Activated naive CD4-positive, alpha-beta T cell treated with anti-CD3 and anti-CD28 coated beads, Interleukin-2, amount 10 ng/mL, durations not matched to agents 7 days and 5 days (primary cell): ENCODE measurements around the gene EXOC3L2.
"Not testable (repeated sequence)": the region's sequence is repeated elsewhere in the genome, so short reads cannot be mapped to it uniquely, and the experiment has no call there.

Experiments
- CTCF ChIA-PET: fragments of 350-600 bp; sonication (Branson Sonifier 250); formaldehyde crosslinking; loops from one replicate; lab custom pipeline; 2021; ENCODE audit warnings: antibody characterized with exemption; lab: Charles Lee
- DNase-seq: peaks from one replicate; pipeline ENCODE4 v3.0.0-alpha.2; 2020
- H3K27ac Mint-ChIP-seq: one replicate; pipeline ENCODE4 v1.8.0; 2021; ENCODE audit warnings: mild to moderate bottlenecking, moderate library complexity, mixed read lengths
- H3K27me3 Mint-ChIP-seq: one replicate; pipeline ENCODE4 v1.8.0; 2021; ENCODE audit warnings: mild to moderate bottlenecking, mixed read lengths
- H3K36me3 Mint-ChIP-seq: one replicate; pipeline ENCODE4 v1.8.0; 2021; ENCODE audit warnings: mixed read lengths
- H3K4me1 Mint-ChIP-seq: one replicate; pipeline ENCODE4 v1.8.0; 2021; ENCODE audit warnings: mixed read lengths
- H3K4me3 Mint-ChIP-seq: one replicate; pipeline ENCODE4 v1.8.0; 2021; ENCODE audit warnings: mild to moderate bottlenecking, moderate library complexity, mixed read lengths
- H3K9me3 Mint-ChIP-seq: one replicate; pipeline ENCODE4 v1.8.0; 2021; ENCODE audit warnings: mixed read lengths

The EXOC3L2 gene

DNA sequence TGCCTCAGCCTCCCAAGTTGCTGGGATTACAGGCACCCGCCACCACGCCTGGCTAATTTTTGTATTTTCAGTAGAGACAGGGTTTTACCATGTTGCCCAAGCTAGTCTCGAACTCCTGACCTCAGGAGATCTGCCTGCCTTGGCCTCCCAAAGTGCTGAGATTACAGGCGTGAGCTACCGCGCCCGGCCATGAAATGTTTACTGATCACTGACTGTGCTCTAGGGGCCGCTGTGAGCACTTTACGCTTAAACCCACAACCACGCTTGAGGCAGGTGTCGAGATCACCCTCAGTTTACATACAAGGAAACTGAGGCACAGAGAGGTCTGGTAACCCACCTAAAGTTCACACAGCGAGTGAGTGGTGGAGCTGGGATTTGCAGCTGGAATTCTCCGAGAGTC is 24.7 kb upstream of the EXOC3L2 start:
- H3K9me3 Mint-ChIP-seq, H3K4me3 Mint-ChIP-seq, DNase-seq, H3K27me3 Mint-ChIP-seq, H3K27ac Mint-ChIP-seq, CTCF ChIA-PET, H3K4me1 Mint-ChIP-seq, H3K36me3 Mint-ChIP-seq: not testable (repeated sequence)

DNA sequence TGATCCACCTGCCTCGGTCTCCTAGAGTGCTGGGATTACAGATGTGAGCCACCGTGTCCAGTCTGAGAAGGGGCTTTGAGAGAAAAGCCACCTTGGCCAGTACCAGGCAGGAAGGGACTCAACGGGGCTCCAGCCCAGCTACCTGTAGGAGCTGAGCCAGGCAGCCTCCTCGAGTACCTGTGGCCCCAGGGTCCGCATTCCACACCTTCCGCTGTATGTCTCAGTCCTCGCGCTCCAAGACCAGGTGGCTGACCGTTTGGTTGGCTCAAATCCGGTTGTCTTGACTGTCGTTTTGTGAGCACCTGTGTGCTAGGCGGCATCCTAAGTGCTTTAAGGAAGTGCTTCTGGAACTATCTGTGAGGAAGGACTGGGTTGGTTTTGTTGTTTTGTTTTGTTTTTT is 22.1 kb upstream of the EXOC3L2 start:
- CTCF ChIA-PET = interaction anchor here (0.8 kb wide), 1 partner anchor 18 kb away, joined by 3 read pairs; no protein-coding TSS in a partner anchor
- Mint-ChIP-seq H3K27me3 (no peaks in the 10 kb centered on the region), H3K9me3 (no peaks in the 10 kb centered on the region), H3K4me1 (no peaks in the 10 kb centered on the region), H3K36me3 (peaks cover 2% of the 10 kb centered on the region), H3K4me3 (no peak overlapping the region), H3K27ac (no peak overlapping the region)
- no peak for DNase-seq

DNA sequence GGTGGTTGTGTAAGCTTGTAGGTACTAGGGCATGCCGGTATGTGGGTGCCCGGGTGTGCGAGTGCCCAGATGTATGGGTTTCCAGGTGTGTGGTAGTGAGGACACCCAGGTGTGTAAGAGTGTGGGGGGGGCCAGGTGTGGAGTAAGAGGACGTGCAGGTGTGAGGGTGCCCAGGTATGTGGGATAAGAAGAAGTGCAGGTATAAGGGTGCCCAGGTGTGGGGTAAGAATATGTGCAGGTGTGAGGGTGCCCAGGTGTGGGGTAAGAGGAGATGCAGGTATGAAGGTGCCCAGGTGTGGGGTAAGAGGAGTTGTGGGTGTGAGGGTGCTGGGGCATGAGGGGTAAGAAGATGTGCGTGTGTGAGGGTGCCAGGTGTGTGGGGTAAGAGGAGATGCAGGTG is 20.2 kb upstream of the EXOC3L2 start:
- Mint-ChIP-seq H3K27me3 (no peaks in the 10 kb centered on the region), H3K4me3 (no peak overlapping the region), H3K4me1 (no peaks in the 10 kb centered on the region), H3K9me3 (no peaks in the 10 kb centered on the region), H3K27ac (no peak overlapping the region), H3K36me3 (no peaks in the 10 kb centered on the region)
- CTCF ChIA-PET = no interaction called here
- no peak for DNase-seq

DNA sequence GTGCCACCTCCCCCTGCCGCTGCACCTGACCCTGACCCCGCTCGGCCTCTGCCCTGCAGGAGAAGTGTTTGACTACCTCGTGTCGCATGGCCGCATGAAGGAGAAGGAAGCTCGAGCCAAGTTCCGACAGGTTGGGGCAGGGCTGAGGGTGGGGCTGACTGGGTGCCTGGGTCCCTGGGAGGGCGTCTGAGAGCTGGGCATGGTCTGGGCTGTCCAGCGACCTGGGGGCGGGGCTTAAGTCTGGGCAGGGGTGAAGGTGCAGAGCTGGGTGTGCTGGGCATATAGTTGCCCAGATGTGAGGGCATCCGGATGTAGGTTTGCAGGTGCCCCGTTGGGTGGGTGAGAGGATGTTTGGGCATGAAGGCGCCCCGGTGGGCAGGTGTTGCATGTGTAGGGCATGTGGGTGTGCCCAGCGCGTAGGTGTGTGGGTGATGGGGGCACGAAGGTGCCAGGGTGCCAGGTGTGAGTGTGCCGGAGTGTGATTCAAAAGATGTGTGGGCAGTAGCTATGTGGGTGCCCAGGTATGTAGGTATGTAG is 19.6 kb upstream of the EXOC3L2 start:
- no peak overlapping the region for H3K27ac Mint-ChIP-seq
- DNase-seq = no peak
- CTCF ChIA-PET = no interaction called here
- H3K9me3 Mint-ChIP-seq = no peaks in the 10 kb centered on the region
- no peaks in the 10 kb centered on the region for H3K27me3 Mint-ChIP-seq
- no peak overlapping the region for H3K4me3 Mint-ChIP-seq
- H3K4me1 Mint-ChIP-seq = no peaks in the 10 kb centered on the region
- no peaks in the 10 kb centered on the region for H3K36me3 Mint-ChIP-seq

DNA sequence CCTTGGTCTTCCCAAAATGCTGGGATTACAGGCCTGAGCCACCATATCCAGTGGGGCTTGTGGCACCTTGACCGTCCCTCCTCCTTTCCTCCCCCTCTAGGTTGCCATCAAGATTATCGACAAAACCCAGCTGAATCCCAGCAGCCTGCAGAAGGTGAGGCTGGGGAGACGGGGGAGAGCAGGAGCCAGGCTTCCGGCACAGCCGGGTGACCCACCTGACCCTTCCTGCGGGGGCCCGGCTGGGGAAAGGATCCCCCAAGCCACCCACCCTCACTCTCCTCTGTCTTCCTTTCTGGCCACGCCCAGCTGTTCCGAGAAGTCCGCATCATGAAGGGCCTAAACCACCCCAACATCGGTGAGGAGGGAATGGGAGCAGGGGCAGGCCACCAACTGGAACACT is 17.8 kb upstream of the EXOC3L2 start:
- no peaks in the 10 kb centered on the region for H3K9me3 Mint-ChIP-seq
- H3K4me3 Mint-ChIP-seq = no peak overlapping the region
- H3K4me1 Mint-ChIP-seq = no peaks in the 10 kb centered on the region
- H3K27ac Mint-ChIP-seq = no peak overlapping the region
- DNase-seq = no peak
- no peaks in the 10 kb centered on the region for H3K36me3 Mint-ChIP-seq
- H3K27me3 Mint-ChIP-seq = no peaks in the 10 kb centered on the region
- CTCF ChIA-PET = no interaction called here

DNA sequence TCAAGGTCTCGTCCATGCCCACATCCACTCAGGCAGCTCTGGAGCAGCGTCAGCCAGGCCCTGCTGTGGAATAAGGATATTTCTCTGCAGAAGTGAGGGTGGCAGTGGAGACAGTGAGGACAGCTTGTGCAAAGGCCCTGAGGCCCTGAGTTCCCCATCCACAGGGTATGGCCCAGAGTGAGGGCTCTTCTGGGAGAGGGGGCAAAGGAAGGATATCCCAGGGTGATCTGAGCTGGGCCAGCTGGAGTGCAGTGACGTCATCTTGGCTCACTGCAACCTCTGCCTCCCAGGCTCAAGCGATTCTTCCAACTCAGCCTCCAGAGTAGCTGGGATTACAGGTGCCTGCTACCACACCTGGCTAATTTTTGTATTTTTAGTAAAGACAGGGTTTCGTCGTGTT is 17.4 kb upstream of the EXOC3L2 start:
- no peaks in the 10 kb centered on the region for H3K4me1 Mint-ChIP-seq
- no peaks in the 10 kb centered on the region for H3K27me3 Mint-ChIP-seq
- CTCF ChIA-PET = no interaction called here
- no peak overlapping the region for H3K4me3 Mint-ChIP-seq
- no peaks in the 10 kb centered on the region for H3K36me3 Mint-ChIP-seq
- DNase-seq = no peak
- no peak overlapping the region for H3K27ac Mint-ChIP-seq
- no peaks in the 10 kb centered on the region for H3K9me3 Mint-ChIP-seq

DNA sequence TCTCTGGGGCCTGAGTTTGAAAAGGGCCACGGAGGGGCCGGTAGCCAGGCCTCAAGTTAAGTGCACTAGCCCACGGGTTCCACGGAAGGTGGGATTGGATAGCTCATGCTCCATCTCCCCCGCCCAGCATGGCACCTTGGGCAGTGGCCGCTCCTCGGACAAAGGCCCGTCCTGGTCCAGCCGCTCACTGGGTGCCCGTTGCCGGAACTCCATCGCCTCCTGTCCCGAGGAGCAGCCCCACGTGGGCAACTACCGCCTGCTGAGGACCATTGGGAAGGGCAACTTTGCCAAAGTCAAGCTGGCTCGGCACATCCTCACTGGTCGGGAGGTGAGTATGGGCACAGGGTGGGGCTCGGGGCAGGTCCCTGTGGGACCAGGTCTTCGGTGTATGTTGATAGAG is 13.7 kb upstream of the EXOC3L2 start:
- Mint-ChIP-seq H3K27me3 (no peaks in the 10 kb centered on the region), H3K4me3 (no peak overlapping the region), H3K27ac (no peak overlapping the region), H3K36me3 (no peaks in the 10 kb centered on the region), H3K4me1 (peaks cover 3% of the 10 kb centered on the region), H3K9me3 (no peaks in the 10 kb centered on the region)
- CTCF ChIA-PET = interaction anchor here (1.5 kb wide), 1 partner anchor 72 kb away, joined by 3 read pairs; no protein-coding TSS in a partner anchor
- no peak for DNase-seq

DNA sequence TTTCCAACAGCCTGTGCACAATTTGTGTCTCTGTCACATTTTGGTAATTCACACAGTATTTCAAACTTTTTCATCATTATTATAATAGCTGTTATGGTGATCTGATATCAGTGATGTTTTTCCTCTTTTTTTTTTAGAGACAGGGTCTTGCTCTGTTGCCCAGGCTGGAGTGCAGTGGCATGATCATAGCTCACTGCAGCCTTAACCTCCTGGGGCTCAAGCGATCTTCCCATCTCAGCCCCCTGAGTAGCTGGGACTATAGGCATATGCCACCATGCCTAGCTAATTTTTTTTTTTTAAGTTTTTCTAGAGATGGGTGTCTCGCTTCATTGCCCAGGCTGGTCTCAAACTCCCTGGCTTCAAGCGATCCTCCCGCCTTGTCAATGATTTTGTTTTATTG is 11.6 kb upstream of the EXOC3L2 start:
- H3K36me3 Mint-ChIP-seq = no peaks in the 10 kb centered on the region
- no peak overlapping the region for H3K4me3 Mint-ChIP-seq
- no peak for DNase-seq
- H3K9me3 Mint-ChIP-seq = no peaks in the 10 kb centered on the region
- H3K4me1 Mint-ChIP-seq = peaks cover 23% of the 10 kb centered on the region
- no peaks in the 10 kb centered on the region for H3K27me3 Mint-ChIP-seq
- CTCF ChIA-PET = interaction anchor here (0.6 kb wide), 1 partner anchor 10 kb away, joined by 3 read pairs; no protein-coding TSS in a partner anchor
- no peak overlapping the region for H3K27ac Mint-ChIP-seq

DNA sequence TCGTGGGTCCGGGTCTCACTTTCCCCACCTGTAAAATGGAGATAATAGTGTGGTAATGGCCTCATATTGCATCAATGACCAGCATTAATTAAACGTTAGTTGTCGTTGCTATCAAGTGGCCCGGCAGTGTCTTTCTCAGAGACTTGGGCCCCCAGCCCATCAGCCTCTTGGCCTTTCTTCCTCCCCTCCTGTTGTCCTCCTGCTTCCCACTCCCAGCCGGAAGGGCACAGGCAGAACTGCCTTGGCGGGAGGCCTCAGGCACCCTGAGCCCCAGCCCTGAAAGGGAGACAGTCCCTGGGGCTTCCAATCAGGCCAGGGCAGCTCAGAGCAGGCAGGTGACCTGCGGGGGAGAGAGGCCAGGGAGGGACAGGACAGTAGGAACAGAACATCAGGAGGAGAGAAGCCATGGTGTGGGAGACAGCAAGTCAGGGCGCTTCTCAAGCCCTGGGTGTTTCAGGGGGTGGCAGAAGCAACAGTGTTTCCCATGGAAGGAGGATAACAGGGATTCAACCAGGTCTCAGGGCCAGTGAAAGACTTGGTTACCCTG is 10.5 kb upstream of the EXOC3L2 start:
- Mint-ChIP-seq H3K36me3 (no peaks in the 10 kb centered on the region), H3K4me1 (peaks cover 25% of the 10 kb centered on the region), H3K9me3 (no peaks in the 10 kb centered on the region), H3K4me3 (no peak overlapping the region), H3K27me3 (peaks cover 3% of the 10 kb centered on the region), H3K27ac (no peak overlapping the region)
- no peak for DNase-seq
- CTCF ChIA-PET = interaction anchor here (1.4 kb wide), 1 partner anchor 83 kb away, joined by 4 read pairs; no protein-coding TSS in a partner anchor

DNA sequence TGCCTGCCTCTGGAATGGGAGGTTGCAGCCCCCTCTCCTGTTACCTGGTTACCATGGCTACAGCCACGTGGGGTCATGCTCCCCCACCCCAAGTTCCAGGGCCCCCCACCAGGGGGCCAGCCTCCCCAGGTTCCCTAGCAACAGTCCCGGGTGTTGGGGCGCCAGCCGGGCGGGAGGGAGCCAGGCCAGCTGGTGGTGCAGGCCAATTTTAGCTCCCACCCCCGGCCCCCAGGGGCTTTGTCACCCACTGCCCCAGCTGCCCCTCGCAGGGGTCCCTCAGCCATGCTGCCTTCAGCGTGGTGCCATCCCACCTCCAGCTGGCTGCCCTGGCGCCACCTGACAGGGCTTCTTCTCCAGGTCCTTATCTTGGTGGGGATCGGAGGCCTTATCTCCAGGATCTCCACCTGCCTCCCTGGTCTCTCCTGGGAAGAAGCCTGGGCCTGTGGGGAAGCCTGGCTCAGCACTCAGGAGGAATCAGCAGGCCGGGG is 8.9 kb upstream of the EXOC3L2 start:
- peak overlapping the region; percentile 7 for H3K27ac Mint-ChIP-seq
- CTCF ChIA-PET = no interaction called here
- no peak overlapping the region for H3K4me3 Mint-ChIP-seq
- peak; percentile 31 for DNase-seq
- no peaks in the 10 kb centered on the region for H3K36me3 Mint-ChIP-seq
- peaks cover 31% of the 10 kb centered on the region for H3K4me1 Mint-ChIP-seq
- no peaks in the 10 kb centered on the region for H3K9me3 Mint-ChIP-seq
- peaks cover 16% of the 10 kb centered on the region for H3K27me3 Mint-ChIP-seq

DNA sequence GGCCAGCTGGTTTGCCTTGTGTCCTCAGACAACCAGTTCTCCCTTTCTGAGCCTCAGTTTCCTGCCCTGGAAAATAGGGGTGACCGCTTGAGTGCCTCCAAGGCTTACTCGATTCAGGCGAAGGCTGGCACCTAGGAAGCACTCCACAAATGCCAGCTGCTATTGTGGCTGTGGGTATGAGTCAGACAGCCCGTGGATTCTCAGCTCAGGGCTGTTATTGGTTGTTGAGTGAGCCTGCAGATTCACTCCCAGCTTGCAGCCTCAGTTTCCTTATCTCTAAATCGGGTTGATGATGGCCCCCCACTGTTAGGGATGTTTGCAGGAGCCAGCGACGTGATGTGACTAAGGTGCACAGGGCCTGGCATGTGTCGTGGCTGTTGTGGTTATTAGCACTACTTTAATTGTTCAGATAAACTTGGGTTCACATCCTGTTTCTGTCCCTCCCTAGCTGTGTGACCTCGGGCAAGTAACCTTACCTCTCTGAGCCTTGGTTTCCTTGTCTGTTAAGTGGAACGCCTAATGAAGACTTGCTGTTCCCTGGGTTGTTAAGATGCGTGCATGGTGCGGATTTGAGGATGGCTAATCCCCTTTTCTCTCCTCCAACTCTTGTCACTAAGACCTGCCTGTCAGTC is 8.3 kb upstream of the EXOC3L2 start:
- CTCF ChIA-PET = no interaction called here
- H3K36me3 Mint-ChIP-seq = no peaks in the 10 kb centered on the region
- peaks cover 35% of the 10 kb centered on the region for H3K4me1 Mint-ChIP-seq
- DNase-seq = no peak
- peak overlapping the region; percentile 29 for H3K27ac Mint-ChIP-seq
- H3K4me3 Mint-ChIP-seq = peak overlapping the region; percentile 81
- no peaks in the 10 kb centered on the region for H3K9me3 Mint-ChIP-seq
- peaks cover 20% of the 10 kb centered on the region for H3K27me3 Mint-ChIP-seq

DNA sequence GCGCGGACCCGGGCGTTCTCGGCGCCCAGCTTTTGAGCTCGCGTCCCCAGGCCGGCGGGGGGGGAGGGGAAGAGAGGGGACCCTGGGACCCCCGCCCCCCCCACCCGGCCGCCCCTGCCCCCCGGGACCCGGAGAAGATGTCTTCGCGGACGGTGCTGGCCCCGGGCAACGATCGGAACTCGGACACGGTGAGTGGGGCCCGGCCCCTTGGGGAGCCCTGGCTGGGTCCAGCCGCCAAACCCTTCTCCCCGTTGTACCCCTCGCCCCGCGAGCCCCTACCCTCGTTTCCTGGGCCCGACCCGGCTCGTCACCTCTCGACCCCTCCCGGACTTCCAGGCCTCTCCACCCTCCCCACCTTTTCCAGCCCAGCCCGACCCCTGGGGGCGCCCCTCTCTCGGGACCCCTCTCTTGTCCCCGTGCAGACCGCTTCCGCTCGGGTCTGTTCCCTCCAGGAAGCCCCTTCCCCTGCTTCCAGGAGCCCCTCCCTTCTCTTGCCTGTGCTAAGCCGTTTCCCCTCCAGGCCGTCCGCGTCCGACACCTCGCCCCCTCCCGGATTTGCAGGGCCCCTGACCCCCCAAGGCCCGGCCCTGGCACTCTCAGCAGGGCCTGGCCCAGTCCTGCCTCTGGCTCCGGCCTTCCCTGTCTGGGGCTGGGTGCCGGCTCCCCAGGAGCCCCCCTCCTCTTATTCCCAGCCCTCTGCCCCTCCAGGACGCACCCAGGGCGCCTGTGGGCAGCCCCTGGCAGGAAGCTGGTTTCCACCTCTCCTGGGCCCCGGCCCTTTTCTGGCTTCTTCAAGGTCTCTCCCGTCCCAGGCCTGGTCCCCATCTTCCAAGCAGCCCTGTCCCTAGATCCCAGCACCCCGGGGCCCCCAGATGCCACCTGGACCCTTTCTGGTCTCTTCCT is 6.5 kb upstream of the EXOC3L2 start:
- Mint-ChIP-seq H3K36me3 (no peaks in the 10 kb centered on the region), H3K4me3 (peak overlapping the region; percentile 81), H3K4me1 (peaks cover 36% of the 10 kb centered on the region), H3K9me3 (no peaks in the 10 kb centered on the region), H3K27ac (peak overlapping the region; percentile 84), H3K27me3 (peaks cover 22% of the 10 kb centered on the region)
- peak; percentile 45 for DNase-seq
- CTCF ChIA-PET = no interaction called here

DNA sequence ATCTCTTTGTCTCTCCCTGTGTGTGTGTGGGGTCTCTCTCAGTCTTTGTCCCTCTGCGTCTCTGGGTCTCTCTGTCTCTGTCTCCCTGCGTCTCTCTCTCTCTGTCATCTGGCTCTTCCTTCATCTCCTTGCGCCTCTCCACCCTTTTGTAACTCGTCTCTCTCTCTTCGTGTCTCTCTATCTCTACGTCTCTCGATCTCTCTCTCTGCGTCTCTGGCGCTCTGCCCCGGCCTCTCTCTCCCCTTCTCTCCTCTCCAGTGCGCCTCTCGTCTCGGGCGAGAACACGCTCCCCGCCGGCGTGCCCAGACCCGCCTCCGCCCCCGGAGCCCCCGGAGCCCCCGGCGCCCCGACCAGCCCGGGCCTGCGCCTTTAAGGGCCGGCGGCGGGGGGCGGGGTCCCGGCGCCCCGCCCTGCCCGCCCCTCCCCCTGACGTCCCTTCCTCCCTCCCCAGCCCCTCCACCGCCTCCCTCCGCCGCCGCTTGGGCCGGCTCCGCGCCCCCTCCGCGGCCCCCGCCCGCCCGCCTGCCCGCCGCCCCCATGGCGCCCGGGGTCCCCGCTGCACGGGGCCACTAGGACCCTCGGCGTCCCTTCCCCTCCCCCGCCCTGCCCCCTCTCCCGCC is 5.7 kb upstream of the EXOC3L2 start, which contains the start of gene MARK4:
Gene MARK4, plus strand, starts transcription at position 440 of the 620 bp plus-strand sequence. CDS start 318 bp downstream, outside the sequence.
- CTCF ChIA-PET = no interaction called here
- Mint-ChIP-seq H3K4me1 (peaks cover 36% of the 10 kb centered on the region), H3K9me3 (no peaks in the 10 kb centered on the region)

More for the DNA sequence above, 5.7 kb upstream of the EXOC3L2 start, which contains the start of gene MARK4:
- H3K4me3 Mint-ChIP-seq = peak within 1 kb of the TSS; percentile 81
- H3K27me3 Mint-ChIP-seq = peaks cover 28% of the 10 kb centered on the region
- peak within 1 kb of the TSS; percentile 84 for H3K27ac Mint-ChIP-seq
- DNase-seq = peak; percentile 72
- H3K36me3 Mint-ChIP-seq = no peaks in the 10 kb centered on the region
